GM23338 (cell line): ENCODE measurements around the gene ARHGAP36.

Source experiments
- CTCF ChIP-seq, 2 experiments: fragments of 200-600 bp in 1 of 2; sonication (generic) in 1 of 2; conservative IDR thresholded peaks; 2 replicates each; pipeline versions ENCODE4 v1.5.1 to v1.6.1; 2016 to 2017; ENCODE audit warnings: antibody characterized with exemption in 2 of 2, low read depth in 2 of 2, mild to moderate bottlenecking in 2 of 2, moderate library complexity in 1 of 2
- EZH2phosphoT487 ChIP-seq: fragments of 200-600 bp; sonication (generic); IDR thresholded peaks from one replicate; pipeline ENCODE4 v1.8.1; 2018; ENCODE audit warnings: antibody characterized with exemption; ENCODE audit not compliant: unreplicated experiment
- POLR2AphosphoS5 ChIP-seq: IDR thresholded peaks from 2 replicates; pipeline ENCODE4 v1.6.1; 2016; ENCODE audit warnings: antibody characterized with exemption, low read depth
- REST ChIP-seq: IDR thresholded peaks from one replicate; pipeline ENCODE4 v1.6.1; 2018; ENCODE audit warnings: antibody characterized with exemption; ENCODE audit not compliant: unreplicated experiment
- ZNF462 ChIP-seq: fragments of 250-450 bp; sonication (Bioruptor Pico); IDR thresholded peaks from 2 replicates; pipeline ENCODE4 v1.5.0; 2020; ENCODE audit warnings: mild to moderate bottlenecking, moderate library complexity

- no peak for TF ChIP-seq CTCF (conservative IDR thresholded peaks at IDR 0.05; ENCODE audit: low read depth in 2 of 2)
- TF ChIP-seq ZNF462 (CRISPR knock-in tag): no peak
- TF ChIP-seq REST: no peak
- TF ChIP-seq POLR2AphosphoS5: no peak
- TF ChIP-seq EZH2phosphoT487: no peak
Observed at GRCh38 chrX:131034063-131034462, 24.1 kb upstream of the ARHGAP36 start.
